HG02973 (cell line): ENCODE results near the gene GHR.

Experiments
- ATAC-seq: cut with Tn5 transposase; IDR thresholded peaks from one replicate; pipeline ENCODE4 v1.9.1; 2021; ENCODE audit warnings: moderate library complexity; ENCODE audit not compliant: unreplicated experiment

The GHR gene

DNA sequence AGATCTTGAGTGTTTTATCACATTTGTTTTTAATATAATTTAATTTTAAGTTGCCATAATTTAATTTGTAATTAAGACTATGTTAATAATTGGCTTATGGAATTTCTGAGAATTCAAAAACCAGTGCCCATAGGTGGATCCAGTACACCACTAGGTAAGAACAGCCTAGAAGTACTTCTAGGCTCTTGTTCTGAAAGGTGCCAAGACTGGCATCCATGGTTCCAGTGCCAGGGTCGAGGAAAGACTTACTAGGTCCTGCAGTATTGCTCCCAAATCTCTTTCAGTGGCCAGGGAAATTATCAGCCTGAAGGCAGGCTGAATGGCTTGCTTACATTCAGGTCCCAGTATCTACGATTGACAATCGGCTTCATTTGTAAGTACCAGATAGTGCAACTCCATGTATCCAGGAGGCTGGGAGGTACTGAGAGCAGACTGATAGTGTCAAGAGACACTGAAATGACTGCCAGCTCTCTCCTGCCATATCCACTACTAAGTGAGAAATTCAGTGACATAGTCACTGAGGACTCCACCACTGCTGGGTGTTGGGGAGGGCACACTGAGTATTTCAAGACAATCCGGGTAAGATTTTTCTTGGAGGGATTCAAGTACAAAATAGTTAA, 174.2 kb downstream of the GHR start:
- ATAC-seq = no peak

DNA sequence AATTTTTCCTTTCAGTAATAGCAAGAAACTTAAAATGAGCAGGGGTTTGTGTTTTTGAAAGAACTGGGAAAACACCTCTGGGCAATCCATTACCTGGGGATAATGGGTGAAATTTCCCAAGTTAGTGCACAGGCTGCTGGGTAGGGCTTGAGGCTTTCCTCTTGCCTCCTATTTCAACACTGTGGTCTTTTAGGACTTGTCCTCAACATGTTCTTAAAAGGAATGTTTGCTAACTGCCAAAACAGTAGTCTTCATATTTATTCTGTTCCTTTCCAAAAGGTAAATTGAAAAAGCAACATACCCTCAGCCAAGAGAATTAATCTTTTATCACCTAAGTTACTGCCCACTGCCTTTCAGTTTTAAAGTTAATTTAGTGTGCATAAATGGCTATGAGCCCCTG, 175.1 kb downstream of the GHR start:
- no peak for ATAC-seq

DNA sequence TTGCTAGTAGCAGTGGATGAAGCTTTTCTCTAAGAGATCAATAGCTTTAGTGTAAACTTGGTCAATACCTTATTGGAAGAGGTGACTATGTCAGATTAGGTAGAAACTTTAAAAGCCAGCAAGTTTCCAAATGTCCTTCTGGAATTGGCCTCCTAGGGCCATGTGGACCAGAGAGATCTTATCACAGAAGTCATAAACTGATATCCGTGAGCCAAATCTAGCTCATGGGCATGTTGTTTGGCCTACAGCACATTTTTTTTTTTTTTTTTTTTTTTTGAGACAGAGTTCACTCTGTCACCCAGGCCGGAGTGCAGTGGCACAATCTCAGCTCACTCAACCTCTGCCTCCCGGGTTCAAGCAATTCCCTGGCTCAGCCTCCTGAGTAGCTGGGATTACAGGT, 175.9 kb downstream of the GHR start:
- ATAC-seq = no peak

DNA sequence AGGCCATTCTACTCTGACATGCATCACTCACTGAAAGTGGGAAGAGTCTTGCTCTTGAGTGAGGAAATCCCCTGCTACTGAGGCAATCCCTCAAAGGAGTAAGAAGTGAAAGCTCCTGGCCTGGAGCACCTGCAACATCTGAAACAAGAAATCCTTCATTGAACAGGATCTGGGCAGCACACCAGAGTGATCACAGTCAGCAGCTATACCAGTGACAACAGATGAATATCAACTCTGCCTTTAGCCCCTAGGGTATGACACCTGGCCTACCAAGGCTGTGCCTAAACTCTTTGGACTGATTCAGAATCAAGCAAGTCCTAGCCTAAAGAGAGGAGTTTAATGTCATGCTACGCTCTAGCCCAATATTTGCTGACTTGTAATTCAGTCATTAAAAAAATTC, 177.2 kb downstream of the GHR start:
- no peak for ATAC-seq

DNA sequence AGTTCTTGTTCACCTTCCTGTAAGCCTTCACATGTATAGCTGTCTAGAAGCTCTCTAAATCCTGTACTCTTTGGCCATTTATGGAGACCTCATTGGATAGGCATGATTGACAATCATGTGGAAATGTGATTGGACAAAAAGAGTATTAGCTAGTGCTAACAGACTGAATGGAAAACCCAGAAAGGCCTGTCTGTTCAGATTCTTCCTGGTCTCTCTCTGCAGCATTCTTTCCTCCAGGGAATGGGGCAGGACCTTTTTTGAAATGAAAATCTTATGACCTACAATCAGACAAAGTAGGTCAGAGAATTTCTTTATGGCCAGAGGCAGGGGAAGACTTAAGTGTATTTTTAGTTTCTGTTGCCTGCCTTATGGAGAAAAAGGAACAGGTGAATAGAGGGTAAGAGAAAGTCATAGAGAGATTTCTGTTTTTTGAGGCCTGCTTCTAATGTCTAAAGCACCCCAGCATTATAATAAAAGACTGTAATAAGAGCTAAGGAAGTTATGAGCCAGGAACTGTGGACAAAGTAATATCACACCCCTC, 181.0 kb downstream of the GHR start:
- ATAC-seq = no peak

- no peak for ATAC-seq
These were observed 182.3 kb downstream of the GHR start for GRCh38 chr5:42605490-42605889.

DNA sequence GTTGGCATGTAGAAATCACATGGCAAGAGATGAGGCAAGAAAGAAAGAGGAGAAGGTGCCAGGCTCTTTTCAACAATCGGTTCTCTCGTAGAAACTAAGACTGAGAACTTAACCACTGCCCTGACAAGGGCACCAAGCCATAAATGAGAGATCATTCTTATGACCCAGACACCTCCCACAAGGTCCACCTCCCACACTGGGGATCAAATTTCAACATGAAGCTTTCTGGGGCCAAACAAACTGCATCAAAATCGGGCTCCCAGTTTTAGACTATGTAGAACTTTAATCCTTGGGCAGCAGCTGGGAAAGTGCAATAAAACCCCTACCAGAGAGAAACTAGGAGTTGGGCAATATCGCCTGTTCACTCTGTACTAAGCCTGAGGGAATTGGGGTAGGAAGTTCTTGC, 183.2 kb downstream of the GHR start:
- no peak for ATAC-seq

DNA sequence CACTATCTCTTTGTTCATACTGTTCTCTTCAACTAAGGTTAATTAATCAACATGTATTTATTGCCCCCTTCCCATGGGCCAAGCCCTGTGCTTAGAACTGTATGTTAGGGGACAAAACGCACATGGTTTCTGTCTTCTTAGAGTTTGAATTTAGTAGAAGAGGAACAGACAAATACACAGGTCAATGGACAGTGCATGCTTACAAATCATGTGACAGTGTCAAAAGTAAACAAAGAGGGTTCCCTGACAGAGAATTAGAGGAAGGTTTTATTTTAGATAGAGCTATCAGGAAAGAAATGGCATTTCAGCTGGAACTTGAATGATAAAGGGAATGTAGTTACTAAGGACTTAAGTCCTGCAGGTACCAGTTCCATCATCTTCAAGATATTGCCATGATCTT, 188.2 kb downstream of the GHR start:
- ATAC-seq = no peak

- ATAC-seq = no peak
These were observed 189.6 kb downstream of the GHR start for GRCh38 chr5:42612750-42613366.

- ATAC-seq = no peak
These were observed 191.3 kb downstream of the GHR start for GRCh38 chr5:42614509-42614908.

DNA sequence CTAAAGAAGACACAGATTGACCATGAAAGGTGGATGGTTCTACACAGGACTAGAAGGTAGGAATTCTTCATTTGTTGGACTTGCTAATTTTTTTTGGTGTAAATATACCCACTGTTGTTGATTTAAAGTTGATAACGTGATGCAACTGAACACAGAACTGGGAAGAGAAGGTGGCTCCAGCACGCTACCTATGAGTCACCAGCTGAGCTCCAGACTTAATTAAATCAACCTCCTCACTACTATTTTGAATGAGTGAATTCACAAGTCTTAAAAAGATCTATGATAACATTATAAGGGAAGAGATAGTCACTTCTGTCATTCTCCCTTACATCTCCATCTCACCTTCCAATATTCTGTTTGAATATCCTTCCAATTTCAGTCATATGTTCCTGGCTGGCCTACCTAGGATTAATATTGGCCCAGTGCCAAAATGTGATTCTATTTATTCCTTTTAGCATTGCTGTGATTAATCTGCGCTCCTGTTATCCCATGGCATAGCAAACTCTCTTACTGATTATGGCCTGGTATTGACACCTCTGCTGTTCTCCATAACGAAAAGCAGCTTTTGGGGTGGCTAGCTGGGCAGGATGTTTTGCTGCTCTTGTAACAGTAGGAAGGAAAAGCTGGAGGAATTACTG, 197.5 kb downstream of the GHR start:
- no peak for ATAC-seq

GRCh38 chr5:42621242-42621641, 198.0 kb downstream of the GHR start:
- ATAC-seq = no peak

- no peak for ATAC-seq
These were observed 198.4 kb downstream of the GHR start for GRCh38 chr5:42621662-42622061.

- ATAC-seq = no peak
These were observed 201.7 kb downstream of the GHR start for GRCh38 chr5:42624912-42625311.

- no peak for ATAC-seq
These were observed 203.2 kb downstream of the GHR start for GRCh38 chr5:42626462-42626861.

- no peak for ATAC-seq
These were observed 205.6 kb downstream of the GHR start for GRCh38 chr5:42628821-42629220.

DNA sequence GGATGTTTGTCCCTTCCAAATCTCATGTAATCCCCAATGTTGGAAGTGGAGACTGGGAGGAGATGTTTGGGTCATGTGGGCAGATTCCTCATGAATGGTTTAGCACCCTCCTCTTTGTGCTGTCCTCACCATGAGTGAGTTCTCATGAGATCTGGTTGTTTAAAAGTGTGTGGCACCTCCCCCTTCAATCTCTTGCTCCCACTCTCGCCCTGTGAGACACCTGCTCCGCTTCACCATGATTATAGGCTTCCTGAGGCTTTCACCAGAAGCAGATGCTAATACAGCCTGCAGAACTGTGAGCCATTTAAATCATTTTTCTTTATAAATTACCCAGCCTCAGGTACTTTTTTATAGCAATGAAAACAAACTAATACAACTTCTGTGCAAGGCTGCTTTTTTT, 206.0 kb downstream of the GHR start:
- no peak for ATAC-seq

GRCh38 chr5:42631241-42631640, 208.0 kb downstream of the GHR start:
- no peak for ATAC-seq

- no peak for ATAC-seq
These were observed 209.2 kb downstream of the GHR start for GRCh38 chr5:42632354-42632900.

- ATAC-seq = no peak
These were observed 211.3 kb downstream of the GHR start for GRCh38 chr5:42634575-42634974.

GRCh38 chr5:42636425-42636824, 213.2 kb downstream of the GHR start:
- ATAC-seq = no peak

DNA sequence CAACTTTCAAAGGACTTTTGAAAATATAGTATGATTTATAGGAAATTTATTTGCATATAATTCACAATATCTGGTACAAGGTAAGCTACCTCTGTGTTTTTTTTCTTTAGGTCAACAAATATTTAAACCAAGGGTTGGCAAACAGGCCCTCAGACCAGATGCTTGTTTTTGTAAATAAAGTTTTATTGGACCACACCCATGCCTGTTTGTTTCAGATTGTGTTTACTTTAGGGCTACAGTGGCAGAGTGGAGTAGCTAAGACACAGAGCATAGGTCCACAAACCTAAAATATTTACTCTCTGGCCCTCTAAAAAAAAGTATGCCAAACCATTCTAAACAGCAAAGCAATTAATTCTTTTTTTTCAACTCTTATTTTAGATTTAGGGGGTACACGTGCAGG, 213.7 kb downstream of the GHR start:
- ATAC-seq = no peak
